H1 (cell line): ENCODE data around the gene PRKCH. TPM values are rescaled to one million over a fixed set of nuclear protein-coding genes. Genes with fewer than 3 reads are reported as not detected.

Experiments
- CTCF ChIA-PET: fragments of 300-600 bp; sonication (Branson Sonifier 250); formaldehyde crosslinking; loops from one replicate; lab custom pipeline; 2021; ENCODE audit not compliant: partially characterized antibody; lab: Charles Lee
- POLR2A ChIA-PET: fragments of 300-600 bp; sonication (Branson Sonifier 250); formaldehyde crosslinking; loops from one replicate; lab custom pipeline; 2021; ENCODE audit warnings: inconsistent platforms; ENCODE audit not compliant: partially characterized antibody; lab: Charles Lee
- DNase-seq, 2 experiments: peaks; one replicate each; pipeline versions ENCODE4 v3.0.0 to v3.0.0-alpha.2; 2010 to 2022; ENCODE audit warnings: low spot score in 2 of 2, low read depth in 1 of 2, mixed read lengths in 1 of 2
- FAIRE-seq: peaks from 2 replicates; lab custom pipeline; 2011; peaks lifted over from hg19 to GRCh38; lab: Jason Lieb, UNC
- H2AFZ ChIP-seq: 2 replicates; pipeline ENCODE4 v1.8.1; 2012; ENCODE audit warnings: low read length, inconsistent platforms
- H2AK5ac ChIP-seq: 2 replicates; pipeline ENCODE4 v1.6.1; 2013; ENCODE audit warnings: low read depth, low read length
- H2BK120ac ChIP-seq: replicated peaks from 2 replicates; pipeline ENCODE3; 2013; ENCODE audit warnings: low read depth, low read length, inconsistent platforms
- H2BK12ac ChIP-seq: 2 replicates; pipeline ENCODE4 v1.6.1; 2013; ENCODE audit warnings: low read depth, low read length
- H2BK15ac ChIP-seq: 2 replicates; pipeline ENCODE4 v1.6.1; 2013; ENCODE audit warnings: low read length
- H2BK20ac ChIP-seq: 2 replicates; pipeline ENCODE4 v1.6.1; 2013; ENCODE audit warnings: low read length
- H2BK5ac ChIP-seq: 2 replicates; pipeline ENCODE4 v1.6.1; 2013; ENCODE audit warnings: low read depth, low read length
- H3K14ac ChIP-seq: 2 replicates; pipeline ENCODE4 v1.6.1; 2013; ENCODE audit warnings: inconsistent platforms; ENCODE audit not compliant: insufficient read length
- H3K18ac ChIP-seq: 2 replicates; pipeline ENCODE4 v1.6.1; 2013; ENCODE audit warnings: low read length; ENCODE audit errors: extremely low read depth
- H3K23ac ChIP-seq: 2 replicates; pipeline ENCODE4 v1.6.1; 2013; ENCODE audit warnings: inconsistent platforms; ENCODE audit not compliant: insufficient read length
- H3K23me2 ChIP-seq: 2 replicates; pipeline ENCODE4 v1.6.1; 2013; ENCODE audit warnings: low read depth, low read length
- H3K27ac ChIP-seq: 2 replicates; pipeline ENCODE4 v1.6.1; 2011; ENCODE audit warnings: low read depth, low read length, inconsistent platforms
- H3K27me3 ChIP-seq, 4 experiments: replicated peaks in 1 of 4; 1 replicate in 1 of 4; 2 replicates in 3 of 4; pipeline versions ENCODE4 v1.6.1 to v1.8.1; 2011 to 2013; ENCODE audit warnings: low read length in 3 of 4, mild to moderate bottlenecking in 3 of 4, inconsistent platforms in 2 of 4, mixed read lengths in 2 of 4, moderate library complexity in 1 of 4; ENCODE audit not compliant: control insufficient read depth in 3 of 4, insufficient read depth in 3 of 4; ENCODE audit errors: extremely low read depth in 1 of 4
- H3K36me3 ChIP-seq, 4 experiments: 2 replicates each; pipeline versions ENCODE4 v1.6.1 to v1.8.1; 2011 to 2013; ENCODE audit warnings: mild to moderate bottlenecking in 4 of 4, low read length in 3 of 4, moderate library complexity in 2 of 4, control low read depth in 1 of 4, inconsistent platforms in 1 of 4; ENCODE audit not compliant: insufficient read depth in 4 of 4, control insufficient read depth in 2 of 4
- H3K4ac ChIP-seq: replicated peaks from 2 replicates; pipeline ENCODE3; 2013; ENCODE audit warnings: low read length, low read depth, mixed read lengths, inconsistent platforms; ENCODE audit not compliant: insufficient read length
- H3K4me1 ChIP-seq, 4 experiments: replicated peaks in 1 of 4; 1 replicate in 1 of 4; 2 replicates in 3 of 4; pipeline versions ENCODE4 v1.6.1 to v1.8.1; 2011 to 2013; ENCODE audit warnings: low read length in 3 of 4, inconsistent platforms in 2 of 4, mixed read lengths in 1 of 4; ENCODE audit not compliant: insufficient read depth in 4 of 4, control insufficient read depth in 3 of 4
- H3K4me2 ChIP-seq, 2 experiments: 2 replicates each; pipeline versions ENCODE4 v1.6.1 to v1.8.1; 2011 to 2013; ENCODE audit warnings: low read depth in 2 of 2, low read length in 2 of 2, control low read depth in 1 of 2, inconsistent platforms in 1 of 2, mild to moderate bottlenecking in 1 of 2; ENCODE audit not compliant: insufficient read depth in 1 of 2
- H3K4me3 ChIP-seq, 4 experiments: fragments of 200-600, 300-600 bp in 1 of 4; sonication (generic), shearing (Covaris generic), sonication (Bioruptor Twin) in 1 of 4; 2 replicates each; pipeline versions ENCODE4 v1.5.1 to v1.8.1; 2011 to 2016; ENCODE audit warnings: low read length in 4 of 4, low read depth in 3 of 4, control low read depth in 2 of 4, inconsistent platforms in 2 of 4, mild to moderate bottlenecking in 2 of 4, mixed read lengths in 1 of 4, moderate library complexity in 1 of 4; ENCODE audit not compliant: insufficient read depth in 2 of 4; ENCODE audit errors: extremely low read depth in 1 of 4
- H3K56ac ChIP-seq: replicated peaks from 2 replicates; pipeline ENCODE3; 2013; ENCODE audit warnings: low read depth, mild to moderate bottlenecking, mixed read lengths, low read length, inconsistent platforms; ENCODE audit not compliant: insufficient read length
- H3K79me1 ChIP-seq: 2 replicates; pipeline ENCODE4 v1.6.1; 2013; ENCODE audit warnings: low read depth, low read length, control low read depth
- H3K79me2 ChIP-seq, 2 experiments: 2 replicates each; pipeline versions ENCODE4 v1.6.1 to v1.8.1; 2012 to 2013; ENCODE audit warnings: low read length in 2 of 2, mild to moderate bottlenecking in 2 of 2, inconsistent platforms in 1 of 2; ENCODE audit not compliant: insufficient read depth in 2 of 2, control insufficient read depth in 1 of 2
- H3K9ac ChIP-seq, 4 experiments: replicated peaks in 1 of 4; 1 replicate in 1 of 4; 2 replicates in 3 of 4; pipeline versions ENCODE4 v1.6.1 to v1.8.1; 2011 to 2013; ENCODE audit warnings: low read depth in 3 of 4, low read length in 3 of 4, control low read depth in 2 of 4, mild to moderate bottlenecking in 2 of 4, moderate library complexity in 2 of 4, inconsistent platforms in 1 of 4; ENCODE audit errors: extremely low read depth in 1 of 4
- H3K9me3 ChIP-seq, 2 experiments: 2 replicates each; pipeline versions ENCODE4 v1.6.1 to v1.8.1; 2012 to 2013; ENCODE audit warnings: mild to moderate bottlenecking in 2 of 2, moderate library complexity in 2 of 2, control low read depth in 1 of 2, inconsistent platforms in 1 of 2, low read depth in 1 of 2, low read length in 1 of 2, mixed read lengths in 1 of 2; ENCODE audit not compliant: insufficient read depth in 2 of 2
- H4K20me1 ChIP-seq, 2 experiments: replicated peaks in 1 of 2; 2 replicates each; pipeline versions ENCODE3 to v1.8.1; 2011 to 2013; ENCODE audit warnings: inconsistent platforms in 2 of 2, low read length in 2 of 2, mild to moderate bottlenecking in 1 of 2; ENCODE audit not compliant: insufficient read depth in 2 of 2, control insufficient read depth in 1 of 2
- H4K5ac ChIP-seq: 2 replicates; pipeline ENCODE4 v1.6.1; 2013; ENCODE audit warnings: low read length, low read depth, mixed read lengths, inconsistent platforms; ENCODE audit not compliant: insufficient read length
- H4K8ac ChIP-seq: 2 replicates; pipeline ENCODE4 v1.8.0; 2013; ENCODE audit warnings: mild to moderate bottlenecking, moderate library complexity, low read length, inconsistent platforms; ENCODE audit not compliant: insufficient read depth; ENCODE audit errors: extremely low read depth
- H4K91ac ChIP-seq: replicated peaks from 2 replicates; pipeline ENCODE3; 2013; ENCODE audit warnings: low read length, mixed read lengths, inconsistent platforms; ENCODE audit not compliant: insufficient read length
- BACH1 ChIP-seq: IDR thresholded peaks from 2 replicates; pipeline ENCODE4 v1.6.1; 2012; ENCODE audit warnings: low read length, improper control_type of control experiment
- CBX5 ChIP-seq: fragments of 300-800, 300-1000 bp; sonication (generic); IDR thresholded peaks from 2 replicates; pipeline ENCODE4 v1.7.1; 2016; ENCODE audit warnings: antibody characterized with exemption, low read length, low read depth
- CEBPB ChIP-seq: IDR thresholded peaks from 2 replicates; pipeline ENCODE4 v1.6.1; 2012; ENCODE audit warnings: low read depth, low read length
- EGR1 ChIP-seq: IDR thresholded peaks from 2 replicates; pipeline ENCODE4 v1.6.1; 2011; ENCODE audit warnings: low read depth, low read length, borderline replicate concordance
- EZH2 ChIP-seq: fragments of 200-600 bp; sonication (generic); IDR thresholded peaks from 2 replicates; pipeline ENCODE4 v1.7.1; 2012; ENCODE audit warnings: low read depth, mild to moderate bottlenecking, moderate library complexity, low read length, inconsistent platforms; ENCODE audit not compliant: severe bottlenecking
- HDAC2 ChIP-seq, 2 experiments: fragments of 300-600 bp in 1 of 2; sonication (generic) in 1 of 2; IDR thresholded peaks; 2 replicates each; pipeline ENCODE4 v1.6.1; 2011 to 2012; ENCODE audit warnings: low read depth in 2 of 2, low read length in 2 of 2, mild to moderate bottlenecking in 2 of 2, moderate library complexity in 2 of 2, borderline replicate concordance in 1 of 2, inconsistent platforms in 1 of 2
- MAFK ChIP-seq: IDR thresholded peaks from 2 replicates; pipeline ENCODE4 v1.6.1; 2012; ENCODE audit warnings: low read depth, mild to moderate bottlenecking, improper control_type of control experiment, low read length
- POLR2AphosphoS5 ChIP-seq: IDR thresholded peaks from 2 replicates; pipeline ENCODE4 v1.6.1; 2011; ENCODE audit warnings: low read depth, low read length
- POU5F1 ChIP-seq: IDR thresholded peaks from 2 replicates; pipeline ENCODE4 v1.6.1; 2011; ENCODE audit warnings: low read depth, mild to moderate bottlenecking, low read length, moderate library complexity
- RFX5 ChIP-seq: IDR thresholded peaks from 2 replicates; pipeline ENCODE4 v1.6.1; 2011; ENCODE audit warnings: low read depth, low read length, improper control_type of control experiment, borderline replicate concordance
- SAP30 ChIP-seq: fragments of 300-600 bp; sonication (generic); IDR thresholded peaks from 2 replicates; pipeline ENCODE4 v1.7.1; 2012; ENCODE audit warnings: low read length, moderate library complexity, mild to moderate bottlenecking, inconsistent platforms; ENCODE audit not compliant: insufficient read depth, insufficient replicate concordance
- SP4 ChIP-seq: IDR thresholded peaks from 2 replicates; pipeline ENCODE4 v1.6.1; 2012; ENCODE audit warnings: low read length, inconsistent platforms
- SUZ12 ChIP-seq: fragments of 200-600 bp; sonication (generic); IDR thresholded peaks from 2 replicates; pipeline ENCODE4 v1.6.1; 2012; ENCODE audit warnings: mild to moderate bottlenecking, inconsistent platforms, low read length, moderate library complexity, mixed read lengths
- USF2 ChIP-seq: IDR thresholded peaks from 2 replicates; pipeline ENCODE4 v1.6.1; 2011; ENCODE audit warnings: low read length, improper control_type of control experiment
- WGBS, 2 experiments: shearing (Covaris generic) in 1 of 2; methylation state at CpG; one replicate each; pipeline versions ENCODE4 v1.1.6 to v1.1.7; 2013 to 2015; ENCODE audit warnings: low lambda C conversion rate in 2 of 2, mixed read lengths in 2 of 2, inconsistent platforms in 1 of 2, low coverage in 1 of 2, missing lambda C conversion rate in 1 of 2; ENCODE audit not compliant: insufficient replicate concordance in 2 of 2, insufficient coverage in 1 of 2, insufficient read length in 1 of 2; ENCODE audit errors: extremely low coverage in 1 of 2, missing lambda C conversion rate in 1 of 2; 5-methylcytosine and 5-hydroxymethylcytosine counted together
- polyA plus RNA-seq, 7 experiments: library from polyadenylated mRNA; depleted of rRNA in 3 of 7; stranded (reverse) in 5 of 7; unstranded in 2 of 7; fragments of >200 nt in 5 of 7; fragments of 200-250 nt in 2 of 7; gene quantifications; 1 replicate in 5 of 7; 2 replicates in 1 of 7; 4 replicates in 1 of 7; pipeline versions ENCODE4 v1.2.1 to v1.2.3, GENCODE V29; 2011 to 2013; ENCODE audit warnings: missing spikeins in 2 of 7, mixed read lengths in 2 of 7
- total RNA-seq: library from RNA; stranded (reverse); fragmentation: NEBNext Ultra II Directional; extraction: Animal tissue kit (Norgen Biotek cat#: 25700); gene quantifications from 2 replicates; pipeline ENCODE4 v1.2.1, GENCODE V29; 2021

The PRKCH gene
- total and polyA plus RNA-seq, 2 of the 8 experiments (the other 6 are each of a cell fraction or from before 2014, with no cell fraction given): 6.4 to 7.0 TPM

GRCh38 chr14:61315313-61315712 lies 6.1 kb upstream of the PRKCH start:
- H2BK20ac ChIP-seq: no peak overlapping the region
- H2BK15ac ChIP-seq: no peak overlapping the region
- no peaks in the 10 kb centered on the region for H3K79me1 ChIP-seq
- H2AFZ ChIP-seq: no peak overlapping the region
- H3K56ac ChIP-seq: no peak overlapping the region
- H3K23me2 ChIP-seq: no peaks in the 10 kb centered on the region
- no peaks in the 10 kb centered on the region for H3K79me2 ChIP-seq
- WGBS, 2 experiments: 87% methylated on average over 4 of the region's 4 CpGs; no CpG with 5 or more reads in 1 of the 2 experiments
- H3K4ac ChIP-seq: no peak overlapping the region
- POLR2A ChIA-PET: no interaction called here
- H3K4me2 ChIP-seq: no peak overlapping the region
- H3K9ac ChIP-seq: no peak overlapping the region
- H2BK120ac ChIP-seq: no peak overlapping the region
- H4K8ac ChIP-seq: no peak overlapping the region
- no peak overlapping the region for H4K91ac ChIP-seq
- FAIRE-seq (no peak), DNase-seq (no peak)
- CTCF ChIA-PET: interaction anchor here (0.6 kb wide), 1 partner anchor 1236 kb away, joined by 4 read pairs; no protein-coding TSS in a partner anchor
- no peak overlapping the region for H3K27ac ChIP-seq
- no peak overlapping the region for H2BK5ac ChIP-seq
- no peak overlapping the region for H3K18ac ChIP-seq
- no peaks in the 10 kb centered on the region for H3K27me3 ChIP-seq
- peaks cover 6 to 11% of the 10 kb centered on the region in 2 experiments; a peak in 2 of 4 replicates for H3K9me3 ChIP-seq
- no peaks in the 10 kb centered on the region for H4K20me1 ChIP-seq
- H2AK5ac ChIP-seq: no peak overlapping the region
- H3K4me1 ChIP-seq: no peaks in the 10 kb centered on the region
- no peak overlapping the region for H3K4me3 ChIP-seq
- no peak overlapping the region for H3K23ac ChIP-seq
- no peak overlapping the region for H4K5ac ChIP-seq
- H3K14ac ChIP-seq: no peak overlapping the region
- no peaks in the 10 kb centered on the region for H3K36me3 ChIP-seq
- H2BK12ac ChIP-seq: no peak overlapping the region
- TF ChIP-seq MAFK: no peak
- TF ChIP-seq HDAC2 (IDR thresholded peaks at IDR 0.05; ENCODE audit: borderline replicate concordance in 1 of 2, low read depth in 2 of 2, low read length in 2 of 2): no peak
- TF ChIP-seq POU5F1: no peak
- TF ChIP-seq CEBPB: no peak
- no peak for TF ChIP-seq EZH2
- no peak for TF ChIP-seq EGR1
- TF ChIP-seq BACH1: no peak
- TF ChIP-seq SUZ12: no peak
- no peak for TF ChIP-seq RFX5
- TF ChIP-seq USF2: no peak
- TF ChIP-seq SAP30: no peak
- TF ChIP-seq POLR2AphosphoS5: no peak
- no peak for TF ChIP-seq SP4
- TF ChIP-seq CBX5: no peak
